SK-N-SH treated with all-trans-retinoic acid at 6 μM for 48 hours (cell line): ENCODE measurements around the gene ORAI1.
"Not testable (repeated sequence)": the region's sequence is repeated elsewhere in the genome, so short reads cannot be mapped to it uniquely, and the experiment has no call there.

Experiments used
- RARB ChIP-seq: fragments of 250-450 bp; sonication (Bioruptor Pico); IDR thresholded peaks from 2 replicates; pipeline ENCODE4 v1.8.0; 2021; ENCODE audit warnings: mild to moderate bottlenecking, moderate library complexity
- SNAI2 ChIP-seq: fragments of 250-450 bp; sonication (Bioruptor Pico); IDR thresholded peaks from 2 replicates; pipeline ENCODE4 v1.5.0; 2020; ENCODE audit warnings: mild to moderate bottlenecking, moderate library complexity
- ZFP30 ChIP-seq: fragments of 450-650 bp; formaldehyde crosslinking; IDR thresholded peaks from 2 replicates; pipeline ENCODE4 v1.5.0; 2022; ENCODE audit warnings: mild to moderate bottlenecking, moderate library complexity
- TF ChIP-seq, protein P1 (sequence below): fragments of 250-450 bp; sonication (Bioruptor Pico); IDR thresholded peaks from 2 replicates; pipeline ENCODE4 v1.5.1; 2021; ENCODE audit warnings: mild to moderate bottlenecking, moderate library complexity

DNA sequence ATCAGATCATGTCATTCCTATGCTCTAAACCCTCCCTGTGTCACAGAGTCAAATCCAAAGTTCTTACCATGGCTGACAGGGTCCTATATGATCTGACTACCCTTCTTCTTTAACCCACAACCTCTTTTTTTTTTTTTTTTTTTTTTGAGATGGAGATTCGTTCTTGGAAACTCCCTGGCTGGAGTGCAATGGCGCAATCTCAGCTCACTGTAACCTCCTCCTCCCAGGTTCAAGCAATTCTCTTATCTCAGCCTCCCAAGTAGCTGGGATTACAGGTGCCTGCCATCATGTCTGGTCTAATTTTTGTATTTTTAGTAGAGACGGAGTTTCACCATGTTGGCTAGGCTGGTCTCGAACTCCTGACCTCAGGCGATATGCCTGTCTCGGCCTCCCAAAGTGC is 40.5 kb downstream of the ORAI1 start:
- not testable (repeated sequence) for TF ChIP-seq SNAI2, RARB, ZFP30 (CRISPR knock-in tag)
- TF ChIP-seq, protein P1, sequence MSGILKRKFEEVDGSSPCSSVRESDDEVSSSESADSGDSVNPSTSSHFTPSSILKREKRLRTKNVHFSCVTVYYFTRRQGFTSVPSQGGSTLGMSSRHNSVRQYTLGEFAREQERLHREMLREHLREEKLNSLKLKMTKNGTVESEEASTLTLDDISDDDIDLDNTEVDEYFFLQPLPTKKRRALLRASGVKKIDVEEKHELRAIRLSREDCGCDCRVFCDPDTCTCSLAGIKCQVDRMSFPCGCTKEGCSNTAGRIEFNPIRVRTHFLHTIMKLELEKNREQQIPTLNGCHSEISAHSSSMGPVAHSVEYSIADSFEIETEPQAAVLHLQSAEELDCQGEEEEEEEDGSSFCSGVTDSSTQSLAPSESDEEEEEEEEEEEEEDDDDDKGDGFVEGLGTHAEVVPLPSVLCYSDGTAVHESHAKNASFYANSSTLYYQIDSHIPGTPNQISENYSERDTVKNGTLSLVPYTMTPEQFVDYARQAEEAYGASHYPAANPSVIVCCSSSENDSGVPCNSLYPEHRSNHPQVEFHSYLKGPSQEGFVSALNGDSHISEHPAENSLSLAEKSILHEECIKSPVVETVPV (CRISPR knock-in tag) = not testable (repeated sequence)
